HG03064 (cell line): ENCODE measurements around the gene ASB10.

Source experiments
- ATAC-seq: cut with Tn5 transposase; IDR thresholded peaks from one replicate; pipeline ENCODE4 v1.9.1; 2021; ENCODE audit warnings: low read depth; ENCODE audit not compliant: unreplicated experiment

Gene ASB10, protein sequence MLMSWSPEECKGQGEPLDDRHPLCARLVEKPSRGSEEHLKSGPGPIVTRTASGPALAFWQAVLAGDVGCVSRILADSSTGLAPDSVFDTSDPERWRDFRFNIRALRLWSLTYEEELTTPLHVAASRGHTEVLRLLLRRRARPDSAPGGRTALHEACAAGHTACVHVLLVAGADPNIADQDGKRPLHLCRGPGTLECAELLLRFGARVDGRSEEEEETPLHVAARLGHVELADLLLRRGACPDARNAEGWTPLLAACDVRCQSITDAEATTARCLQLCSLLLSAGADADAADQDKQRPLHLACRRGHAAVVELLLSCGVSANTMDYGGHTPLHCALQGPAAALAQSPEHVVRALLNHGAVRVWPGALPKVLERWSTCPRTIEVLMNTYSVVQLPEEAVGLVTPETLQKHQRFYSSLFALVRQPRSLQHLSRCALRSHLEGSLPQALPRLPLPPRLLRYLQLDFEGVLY

DNA sequence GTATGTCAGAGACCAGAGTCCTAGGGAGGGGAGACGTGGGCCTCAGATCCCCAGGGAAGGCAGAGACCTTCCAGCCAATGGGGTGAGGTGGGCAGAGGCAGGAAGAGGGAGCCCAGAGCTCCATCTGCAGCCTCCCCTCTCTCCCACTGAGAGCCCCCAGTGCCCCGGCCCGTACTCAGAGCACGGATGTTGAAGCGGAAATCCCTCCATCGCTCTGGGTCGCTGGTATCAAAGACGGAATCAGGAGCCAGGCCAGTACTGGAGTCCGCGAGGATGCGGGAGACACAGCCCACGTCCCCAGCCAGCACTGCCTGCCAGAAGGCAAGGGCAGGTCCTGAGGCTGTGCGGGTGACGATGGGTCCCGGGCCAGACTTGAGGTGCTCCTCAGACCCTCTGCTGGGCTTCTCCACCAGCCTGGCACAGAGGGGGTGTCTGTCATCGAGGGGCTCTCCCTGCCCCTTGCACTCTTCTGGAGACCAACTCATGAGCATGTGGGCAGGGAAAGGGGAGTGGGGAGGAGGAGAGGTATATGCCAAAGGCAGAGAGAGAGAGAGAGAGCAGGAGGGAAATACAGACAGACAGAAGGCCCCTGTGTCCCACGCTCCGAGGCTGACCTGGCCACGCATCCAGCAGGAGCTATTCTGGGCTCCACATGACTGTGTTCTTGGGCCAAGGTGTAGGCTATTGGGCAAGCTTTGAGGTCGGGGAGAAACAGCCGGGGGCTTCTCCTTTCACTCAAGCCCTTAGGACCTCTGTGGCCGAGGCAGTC lies at the start of gene ASB10:
Gene ASB10, minus strand, starts transcription at position 611 of the 769 bp plus-strand sequence. Its CDS starts 120 bp downstream, at position 491.
- ATAC-seq = no peak

DNA sequence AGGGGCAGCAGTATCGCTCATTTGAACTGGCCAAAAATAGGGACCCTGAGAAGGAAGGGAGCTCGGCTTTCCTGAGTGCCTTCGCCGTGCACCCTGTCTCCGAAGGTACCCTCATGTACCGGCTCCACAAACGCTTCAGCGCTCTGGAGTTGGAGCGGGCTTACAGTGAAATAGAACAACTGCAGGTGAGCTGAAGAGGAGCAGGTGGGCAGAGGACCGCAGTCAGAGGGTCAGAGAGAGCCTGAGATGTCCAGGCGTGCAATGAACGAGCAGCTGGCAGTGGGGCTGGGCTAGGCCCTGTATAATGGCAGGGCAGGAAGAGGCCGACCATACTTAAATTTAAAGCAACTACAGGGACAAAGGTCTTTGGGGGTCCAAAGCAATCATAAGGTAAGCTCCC lies 49.4 kb upstream of the ASB10 start:
- no peak for ATAC-seq

DNA sequence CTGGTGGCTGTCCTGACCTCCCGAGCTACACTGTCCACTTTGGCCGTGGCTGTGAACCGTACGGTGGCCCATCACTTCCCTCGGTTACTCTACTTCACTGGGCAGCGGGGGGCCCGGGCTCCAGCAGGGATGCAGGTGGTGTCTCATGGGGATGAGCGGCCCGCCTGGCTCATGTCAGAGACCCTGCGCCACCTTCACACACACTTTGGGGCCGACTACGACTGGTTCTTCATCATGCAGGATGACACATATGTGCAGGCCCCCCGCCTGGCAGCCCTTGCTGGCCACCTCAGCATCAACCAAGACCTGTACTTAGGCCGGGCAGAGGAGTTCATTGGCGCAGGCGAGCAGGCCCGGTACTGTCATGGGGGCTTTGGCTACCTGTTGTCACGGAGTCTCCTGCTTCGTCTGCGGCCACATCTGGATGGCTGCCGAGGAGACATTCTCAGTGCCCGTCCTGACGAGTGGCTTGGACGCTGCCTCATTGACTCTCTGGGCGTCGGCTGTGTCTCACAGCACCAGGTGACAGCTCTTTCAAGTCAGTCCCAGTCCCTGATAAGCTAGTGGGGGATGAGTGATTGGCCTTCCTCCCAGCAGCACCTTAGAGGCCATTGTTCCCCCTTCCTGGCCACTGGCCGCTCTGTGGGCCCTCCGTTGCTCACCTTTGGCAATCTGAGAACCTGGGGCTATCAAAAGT lies 48.2 kb upstream of the ASB10 start:
- no peak for ATAC-seq

DNA sequence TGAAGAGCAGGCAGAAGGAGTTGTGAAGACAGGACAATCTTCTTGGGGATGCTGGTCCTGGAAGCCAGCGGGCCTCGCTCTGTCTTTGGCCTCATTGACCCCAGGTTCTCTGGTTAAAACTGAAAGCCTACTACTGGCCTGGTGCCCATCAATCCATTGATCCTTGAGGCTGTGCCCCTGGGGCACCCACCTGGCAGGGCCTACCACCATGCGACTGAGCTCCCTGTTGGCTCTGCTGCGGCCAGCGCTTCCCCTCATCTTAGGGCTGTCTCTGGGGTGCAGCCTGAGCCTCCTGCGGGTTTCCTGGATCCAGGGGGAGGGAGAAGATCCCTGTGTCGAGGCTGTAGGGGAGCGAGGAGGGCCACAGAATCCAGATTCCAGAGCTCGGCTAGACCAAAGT lies 46.8 kb upstream of the ASB10 start:
- no peak for ATAC-seq

DNA sequence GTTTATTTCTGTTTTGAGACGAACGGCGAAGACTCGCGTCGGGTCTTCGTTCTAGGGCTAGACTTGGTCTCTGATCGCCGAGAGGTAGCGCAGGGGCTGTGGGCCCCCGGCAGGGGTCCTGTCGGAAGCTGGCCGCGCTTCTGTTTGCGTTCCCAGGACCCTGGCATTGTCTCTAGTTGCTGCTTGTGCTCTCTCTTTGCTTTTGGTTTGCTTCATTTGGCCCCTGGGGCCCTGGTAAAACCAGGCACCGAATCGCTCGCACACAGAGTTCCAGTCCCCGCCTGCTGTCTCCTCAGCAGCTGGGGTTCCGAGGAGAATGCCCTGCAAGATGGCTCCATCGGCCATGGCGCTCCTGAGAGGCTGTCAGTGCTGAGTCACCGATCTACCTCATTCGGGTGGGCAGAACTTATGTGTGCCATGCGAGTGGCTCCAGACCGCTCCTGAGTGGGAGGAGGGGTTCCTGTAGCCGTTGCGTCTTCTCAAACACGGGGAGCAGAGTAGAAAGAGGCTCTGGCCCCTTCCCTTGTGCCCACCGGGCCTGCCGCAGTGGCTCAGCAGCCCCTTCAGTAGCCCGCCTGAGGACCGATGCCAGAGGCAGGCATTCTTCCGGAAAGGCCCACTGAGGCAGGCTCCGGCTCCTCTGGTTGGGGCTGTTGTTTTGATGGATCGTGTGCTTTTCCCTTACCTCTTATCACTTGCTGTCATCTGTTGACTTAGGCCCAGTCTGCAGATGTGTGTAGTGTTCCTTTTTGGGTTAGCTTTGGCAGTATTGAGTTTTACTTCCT lies 46.1 kb upstream of the ASB10 start:
- ATAC-seq = no peak

DNA sequence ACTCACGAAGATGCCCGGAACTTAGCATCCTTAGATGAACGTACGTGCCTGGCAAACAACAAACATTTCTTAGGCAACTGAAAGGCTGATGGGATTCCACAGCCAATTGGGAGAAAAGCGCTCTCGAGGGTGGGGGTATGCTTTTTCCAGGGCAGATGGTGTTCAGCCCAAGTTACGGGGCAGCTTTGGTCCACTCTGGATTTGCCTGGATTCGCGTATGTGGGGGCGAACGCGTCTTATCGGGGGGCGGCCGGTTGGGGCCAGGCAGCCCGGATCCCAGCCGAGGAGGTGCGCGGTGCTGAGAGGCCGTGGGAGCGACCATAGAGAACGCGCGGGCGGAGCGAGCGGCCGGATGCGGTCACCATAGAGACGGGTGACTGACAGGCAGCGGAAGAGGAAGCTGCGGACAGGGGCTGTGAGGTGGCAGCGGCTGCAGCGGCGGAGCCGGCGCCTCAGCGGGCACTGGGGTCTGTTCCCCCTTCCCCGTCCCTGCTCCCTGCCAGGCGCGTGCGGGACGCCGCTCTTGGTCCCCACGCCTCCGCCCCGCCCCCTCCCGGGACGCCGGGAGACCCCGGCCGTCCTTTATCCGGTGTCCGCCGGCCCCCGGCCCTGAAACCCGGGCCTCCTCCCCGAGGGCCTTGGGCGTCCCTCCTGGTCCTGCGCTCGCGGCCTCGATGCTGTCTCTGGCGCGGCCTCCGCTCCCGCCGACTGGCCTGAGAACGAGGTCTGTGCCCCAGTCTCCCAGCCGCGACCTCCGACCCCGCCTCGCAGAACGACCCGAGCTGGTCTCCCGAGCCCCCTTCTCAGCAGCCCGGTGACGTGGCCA lies 45.3 kb upstream of the ASB10 start, which contains the start of gene CHPF2:
Gene CHPF2, plus strand, starts transcription at position 393 of the 826 bp plus-strand sequence. CDS start 1,529 bp downstream, outside the sequence.
- ATAC-seq = peak; percentile 96

DNA sequence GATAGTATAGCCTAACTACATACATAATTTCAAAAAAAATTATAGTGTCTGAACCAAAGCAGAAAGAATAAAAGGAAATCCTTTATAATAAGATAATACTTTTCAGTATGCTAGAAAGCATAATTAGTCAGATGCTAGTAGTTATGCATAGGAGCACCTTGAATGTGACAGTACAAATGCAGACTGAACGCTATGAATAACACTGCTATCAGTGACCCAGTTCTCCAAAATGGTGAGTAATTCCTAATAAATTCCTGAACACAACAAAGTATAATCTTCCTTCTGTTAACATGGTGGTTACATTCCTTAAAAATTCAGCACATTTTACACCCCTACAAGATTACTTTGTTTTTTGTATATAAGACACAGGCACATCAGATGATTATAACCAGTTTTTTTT lies 44.0 kb upstream of the ASB10 start:
- no peak for ATAC-seq

DNA sequence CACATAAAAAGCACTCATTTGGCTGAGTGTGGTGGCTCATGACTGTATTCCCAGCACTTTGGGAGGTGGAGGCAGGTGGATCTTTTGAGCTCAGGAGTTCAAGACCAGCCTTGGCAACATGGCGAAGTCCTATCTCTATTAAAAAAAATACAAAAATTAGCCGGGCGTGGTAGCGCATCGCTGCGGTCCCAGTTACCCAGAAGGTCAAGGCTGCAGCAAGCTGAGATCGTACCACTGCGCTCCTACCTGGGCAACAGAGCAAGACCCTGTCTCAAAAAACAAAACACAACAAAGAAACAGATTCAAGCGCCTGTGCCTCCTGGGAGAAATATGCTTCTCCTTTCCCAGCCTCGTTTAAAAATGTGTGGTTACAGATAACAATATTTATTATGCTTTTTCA lies 42.2 kb upstream of the ASB10 start:
- ATAC-seq = no peak

DNA sequence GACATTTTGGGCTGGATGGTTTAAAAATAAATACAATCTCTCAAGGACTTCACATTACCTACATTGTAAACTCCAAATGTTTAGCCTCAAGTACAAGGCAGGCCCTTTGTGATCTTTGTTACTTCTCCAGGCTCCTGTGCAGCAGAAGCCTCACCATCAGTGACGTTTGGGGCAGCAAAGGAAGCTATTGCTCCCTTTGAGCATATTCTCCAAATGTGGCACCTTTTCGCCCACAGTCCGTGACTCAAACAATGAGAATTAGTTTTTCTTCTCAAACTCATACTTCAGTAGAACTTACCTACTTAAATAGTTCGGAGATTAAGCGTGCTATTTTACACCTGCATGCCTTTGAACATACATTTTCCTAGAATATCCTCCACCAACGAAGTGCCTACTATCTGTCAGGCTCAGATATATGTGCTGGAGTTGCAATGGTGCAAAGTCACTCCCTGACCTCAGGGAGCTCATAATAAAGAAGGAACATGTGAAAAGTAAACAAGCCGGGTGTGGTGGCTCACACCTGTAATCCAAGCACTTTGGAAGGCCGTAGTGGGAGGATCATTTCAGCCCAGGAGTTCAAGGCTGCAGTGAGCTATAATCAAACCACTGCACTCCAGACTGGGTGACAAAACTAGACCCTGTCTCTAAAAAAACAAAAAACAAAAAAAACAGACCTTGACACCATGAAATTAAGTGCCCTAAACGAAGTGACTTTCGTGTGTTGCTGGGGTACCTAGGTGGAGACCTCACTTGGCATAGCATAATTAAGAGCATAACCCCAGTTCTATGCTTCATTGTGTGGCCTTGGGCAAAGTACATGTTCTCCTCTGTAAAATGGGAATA lies 41.2 kb upstream of the ASB10 start:
- ATAC-seq = no peak

DNA sequence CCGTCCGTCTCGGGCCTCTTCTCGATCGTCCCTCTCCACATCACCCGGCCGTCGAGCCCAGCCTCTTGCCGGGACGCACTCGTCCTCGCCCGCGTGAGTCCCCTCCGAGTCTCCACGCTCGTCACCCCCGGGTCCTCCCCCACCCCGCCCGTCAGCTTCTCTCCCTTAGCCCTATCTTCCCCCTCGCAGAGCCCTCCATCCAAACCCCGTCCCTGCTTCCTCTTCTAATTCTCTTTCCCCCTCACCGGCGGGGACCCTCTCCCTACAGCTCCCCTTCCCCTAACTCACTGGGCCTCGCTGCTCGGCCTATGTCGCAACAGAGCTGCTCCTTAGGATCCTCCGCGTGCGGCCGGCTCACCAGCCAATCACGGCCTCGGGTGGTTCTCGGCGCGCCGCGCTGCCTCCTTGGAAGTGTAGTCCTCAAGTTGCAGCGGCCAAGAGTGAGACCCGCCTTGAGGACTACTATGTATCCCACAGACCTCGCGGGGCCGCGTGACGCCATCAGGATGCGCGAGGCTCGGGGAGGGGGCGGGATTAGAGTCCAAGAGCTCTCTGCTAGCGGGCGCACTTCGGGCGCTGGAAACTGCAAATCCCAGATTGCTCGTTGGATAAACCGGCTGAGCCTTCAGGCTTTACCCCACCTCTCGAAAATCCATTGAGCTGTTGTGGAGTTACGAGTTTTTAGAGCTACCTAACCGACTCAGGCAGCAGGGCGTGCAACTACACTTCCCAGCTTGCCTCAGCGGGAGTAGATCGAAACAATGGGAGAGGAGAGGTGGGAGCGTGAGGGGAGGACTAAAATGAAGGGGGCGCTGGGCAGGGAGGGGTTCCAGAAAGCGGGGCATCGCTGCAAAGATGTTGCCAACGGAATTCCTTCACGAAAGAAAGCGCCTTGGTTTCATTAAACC lies 40.1 kb upstream of the ASB10 start, which contains the start of gene ABCF2:
Gene ABCF2, minus strand, starts transcription at position 331 of the 908 bp plus-strand sequence. CDS start 747 bp downstream, outside the sequence.
- peak; percentile 100 for ATAC-seq

DNA sequence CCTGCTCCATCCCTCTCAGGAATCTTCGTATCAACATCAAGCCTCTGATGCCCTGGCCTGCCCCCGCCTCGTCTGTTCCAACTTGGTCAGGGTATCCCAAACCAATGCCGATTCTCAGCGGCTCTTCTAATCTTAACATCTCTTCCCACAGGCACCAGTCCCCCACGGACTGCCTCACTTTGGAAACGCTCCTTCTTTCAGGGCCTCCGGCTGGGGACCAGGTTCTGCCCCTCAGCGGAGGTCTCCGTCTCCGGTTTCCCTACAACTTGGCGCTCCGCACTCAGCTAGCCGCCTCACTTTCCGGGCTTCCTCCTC lies 39.5 kb upstream of the ASB10 start:
- ATAC-seq = peak; percentile 8

DNA sequence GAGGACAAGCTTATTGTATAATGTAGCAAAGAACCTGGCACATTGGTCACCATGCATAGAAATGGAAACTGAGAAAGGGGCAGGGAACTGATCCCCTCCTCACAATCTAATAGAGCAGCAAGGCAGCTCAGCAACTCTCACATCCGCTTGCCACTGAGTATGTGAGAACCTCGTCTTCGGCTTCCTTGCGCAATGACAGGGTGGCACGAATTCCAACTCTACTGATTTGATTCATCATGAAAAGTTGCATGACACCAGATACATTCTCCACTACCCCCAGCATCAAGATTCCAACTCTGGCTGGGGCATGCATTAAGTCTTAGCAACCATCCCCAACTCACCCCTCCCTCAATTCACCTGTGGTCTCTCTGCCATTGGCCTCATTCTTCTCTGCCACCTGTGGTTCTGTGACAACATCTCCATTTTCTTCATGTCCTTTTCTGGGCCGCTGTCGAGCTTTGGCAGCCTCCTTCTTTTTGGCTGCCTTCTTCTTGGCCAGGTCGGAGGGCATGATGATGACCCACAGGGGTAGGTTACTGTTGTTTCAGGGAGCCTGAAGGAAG lies 39.0 kb upstream of the ASB10 start:
- ATAC-seq = no peak

DNA sequence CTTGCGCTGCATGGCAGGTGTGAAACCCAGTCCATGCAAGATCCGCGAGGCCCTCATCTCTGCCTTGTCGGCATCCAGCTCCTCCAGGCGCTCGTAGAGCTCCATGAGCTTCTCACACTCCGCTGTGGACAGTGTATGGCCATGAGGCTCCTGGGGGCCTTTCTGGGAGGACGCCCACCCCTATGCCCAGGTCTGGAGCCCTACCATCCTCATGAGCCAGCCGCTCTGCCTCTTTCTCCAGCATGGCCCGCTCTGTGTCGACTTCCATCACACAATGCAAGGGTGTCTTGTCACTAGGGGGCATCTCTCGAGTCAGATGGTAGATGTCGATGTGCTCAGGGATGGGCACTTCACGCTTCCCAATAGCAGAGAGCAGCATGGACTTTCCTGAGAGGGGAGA lies 36.7 kb upstream of the ASB10 start:
- no peak for ATAC-seq

DNA sequence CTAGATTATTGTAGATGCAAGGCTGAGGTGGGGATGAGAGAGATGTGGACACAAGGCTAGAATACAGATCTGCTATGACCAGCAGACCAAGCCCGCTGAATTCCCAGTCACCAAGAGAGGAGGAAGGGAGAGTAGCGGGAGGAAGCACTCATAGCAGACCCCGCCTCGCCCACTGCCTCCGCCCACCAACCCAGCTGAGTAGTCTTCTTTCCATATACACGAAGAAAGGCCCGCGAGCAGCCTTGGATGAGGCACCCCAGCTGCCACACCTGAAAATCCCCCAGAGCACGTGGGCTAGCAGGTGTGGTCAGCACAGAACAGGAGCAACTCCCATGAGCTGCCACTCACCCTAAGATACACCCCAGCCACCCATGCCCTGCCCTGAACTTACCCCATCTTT lies 31.1 kb upstream of the ASB10 start:
- no peak for ATAC-seq

DNA sequence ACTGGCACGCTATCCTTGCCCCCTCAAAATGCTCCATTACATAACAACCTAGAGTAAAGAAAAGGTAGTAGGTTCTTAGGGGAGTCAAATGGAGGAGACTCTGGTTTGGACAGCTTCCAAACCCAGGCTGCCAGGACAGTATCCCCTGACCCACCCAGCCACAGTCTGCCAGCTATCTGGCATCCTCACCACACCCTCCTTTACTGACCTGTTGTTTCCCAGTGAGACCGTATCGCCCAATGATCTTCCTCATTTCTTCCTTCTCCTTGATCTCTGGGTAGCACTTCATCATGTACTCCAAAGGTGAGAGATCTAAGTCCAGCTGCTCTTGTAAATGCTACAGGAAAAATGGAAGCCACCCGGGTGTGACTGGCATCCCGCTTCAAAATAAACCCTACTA lies 28.3 kb upstream of the ASB10 start:
- no peak for ATAC-seq

DNA sequence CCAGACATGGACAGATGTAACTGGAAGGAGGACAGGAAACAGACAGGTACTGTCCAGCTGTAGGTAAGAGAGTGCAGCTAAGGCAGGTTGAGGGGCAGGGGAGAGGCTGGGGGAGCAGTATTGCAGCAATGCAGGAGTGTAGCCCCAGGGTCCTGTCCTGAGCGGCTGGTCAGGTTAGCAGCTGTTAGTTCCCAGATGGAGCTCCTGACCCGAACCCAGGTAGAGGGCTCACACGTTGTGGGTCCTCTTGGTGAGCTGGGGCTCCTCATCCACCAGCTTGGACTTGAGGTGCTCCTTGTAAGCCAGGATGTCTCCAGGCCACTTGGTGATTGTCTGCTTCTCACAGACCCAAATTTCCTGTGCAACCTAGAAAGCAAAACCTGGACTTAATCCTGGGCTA lies 26.8 kb upstream of the ASB10 start:
- ATAC-seq = no peak

DNA sequence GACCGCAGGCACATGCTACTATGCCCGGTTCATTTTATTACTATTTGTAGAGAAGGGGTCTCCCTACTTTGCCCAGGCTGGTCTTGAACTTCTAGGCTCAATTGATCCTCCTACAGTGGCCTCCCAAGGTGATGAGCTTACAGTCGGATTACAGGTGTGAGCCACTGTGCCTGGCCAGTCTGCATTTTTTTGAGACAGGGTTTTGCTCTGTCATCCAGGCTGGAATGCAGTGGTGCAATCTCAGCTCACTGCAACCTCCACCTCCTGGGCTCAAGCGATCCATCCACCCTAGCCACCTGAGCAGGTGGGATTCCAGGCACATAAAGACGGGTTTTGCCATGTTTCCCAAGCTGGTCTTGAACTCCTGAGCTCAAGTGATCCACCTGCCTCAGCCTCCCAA lies 25.6 kb upstream of the ASB10 start:
- ATAC-seq = no peak
